Activated T-helper 1 cell treated with anti-CD3 and anti-CD28 coated beads, Interleukin-2, amount 50 U/mL, for 16 hours (primary cell): ENCODE results near the gene POU4F2.
"Not testable (repeated sequence)": the region's sequence is repeated elsewhere in the genome, so short reads cannot be mapped to it uniquely, and the experiment has no call there.

ENCODE experiments used
- DNase-seq, 2 donors: peaks; one replicate each; pipeline ENCODE4 v3.0.0-alpha.2; 2020; ENCODE audit warnings: low read depth in 1 of 2, low spot score in 1 of 2

POU4F2 gene

GRCh38 chr4:146654687-146655520, 16.2 kb downstream of the POU4F2 start:
- DNase-seq, result no peak

- no peak for DNase-seq
Measured at GRCh38 chr4:146655521-146655856, 16.8 kb downstream of the POU4F2 start.

GRCh38 chr4:146661367-146661766, 22.7 kb downstream of the POU4F2 start:
- no peak for DNase-seq

- DNase-seq, result not testable (repeated sequence)
Measured at GRCh38 chr4:146663968-146664311, 25.2 kb downstream of the POU4F2 start.

- no peak for DNase-seq
Measured at GRCh38 chr4:146674829-146675570, 36.3 kb downstream of the POU4F2 start.
